ENCODE results near the gene REPS2.
"Not testable (repeated sequence)": the region's sequence is repeated elsewhere in the genome, so short reads cannot be mapped to it uniquely, and the experiment has no call there.

REPS2 gene

DNA sequence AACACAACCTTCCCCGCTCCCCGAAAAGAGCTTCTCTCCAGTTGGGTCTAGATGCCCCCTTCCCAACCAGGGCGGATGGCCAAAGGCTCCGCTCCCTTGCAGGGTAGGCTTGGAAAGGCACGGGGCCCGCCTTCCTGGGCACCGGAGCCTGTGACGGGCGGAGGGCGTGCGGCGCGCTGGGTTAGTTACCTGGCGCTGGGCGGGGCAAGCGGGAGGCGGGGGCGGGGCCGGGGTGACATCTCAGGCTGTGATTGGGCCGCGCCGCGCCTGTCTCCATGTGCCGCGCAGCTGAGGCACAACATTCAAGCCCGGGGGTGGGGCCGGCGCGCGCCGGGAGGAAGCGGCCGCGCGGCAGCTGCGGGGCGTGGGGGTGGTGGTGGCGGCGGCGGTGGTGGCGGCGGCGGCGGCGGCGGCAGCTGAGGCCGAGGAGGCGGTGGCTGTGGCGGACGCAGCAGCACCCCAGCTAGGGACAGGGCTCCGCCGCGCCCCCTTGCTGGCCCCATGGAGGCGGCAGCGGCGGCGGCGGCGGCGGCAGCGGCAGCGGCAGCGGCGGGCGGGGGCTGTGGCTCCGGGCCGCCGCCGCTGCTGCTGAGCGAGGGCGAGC lies at the start of gene REPS2:
Gene REPS2 (plus strand): TSS at position 298 of the 604 bp plus-strand sequence. CDS start 204 bp downstream, at position 502.
- DNase-seq, result peak; percentile 82 to 87

DNA sequence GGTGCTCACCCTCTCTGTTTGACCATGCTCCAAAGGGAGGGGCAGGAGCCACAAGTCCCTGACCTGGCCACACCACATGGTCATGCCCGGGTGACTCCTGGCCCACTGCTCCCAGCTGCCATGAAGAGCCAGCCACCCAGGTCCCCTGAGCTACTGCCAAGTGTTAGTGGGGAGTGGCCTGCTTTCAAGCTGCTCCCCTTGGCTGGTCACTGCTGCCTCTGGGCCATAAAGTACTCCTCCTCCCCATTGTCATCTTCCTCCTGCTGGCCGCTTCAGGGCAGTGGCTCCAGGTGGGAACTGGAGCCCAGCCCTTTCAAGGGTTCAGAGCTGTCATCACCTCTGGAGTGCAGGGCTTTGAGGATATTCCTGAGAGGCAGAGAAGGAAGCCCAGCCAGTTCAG lies 49.0 kb upstream of the REPS2 start:
- no peak for DNase-seq

- DNase-seq, result no peak
Observed at GRCh38 chrX:16903274-16904022, 43.0 kb upstream of the REPS2 start.

DNA sequence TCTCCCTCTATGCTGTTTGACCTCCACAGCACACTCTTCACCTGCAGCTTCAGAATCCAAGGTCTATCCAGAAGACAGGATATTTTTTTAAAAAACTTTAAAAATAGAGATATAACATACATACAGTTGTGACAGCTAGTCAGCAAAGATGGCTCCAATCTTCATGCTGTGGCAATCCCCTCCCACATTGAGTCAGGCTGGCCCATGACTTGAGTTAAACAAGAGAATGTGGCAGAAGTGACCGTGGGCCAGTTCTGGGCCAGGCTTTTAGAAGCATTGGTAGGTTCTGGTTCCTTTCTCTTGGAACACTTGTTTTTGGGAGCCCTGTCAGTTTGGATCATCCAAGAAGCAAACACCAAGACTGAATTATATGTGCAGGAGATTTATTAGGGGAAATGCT lies 36.1 kb upstream of the REPS2 start:
- DNase-seq, result no peak

- DNase-seq, result no peak
Observed at GRCh38 chrX:16914058-16914457, 32.4 kb upstream of the REPS2 start.

GRCh38 chrX:16916561-16916960 lies 29.9 kb upstream of the REPS2 start:
- no peak for DNase-seq

DNA sequence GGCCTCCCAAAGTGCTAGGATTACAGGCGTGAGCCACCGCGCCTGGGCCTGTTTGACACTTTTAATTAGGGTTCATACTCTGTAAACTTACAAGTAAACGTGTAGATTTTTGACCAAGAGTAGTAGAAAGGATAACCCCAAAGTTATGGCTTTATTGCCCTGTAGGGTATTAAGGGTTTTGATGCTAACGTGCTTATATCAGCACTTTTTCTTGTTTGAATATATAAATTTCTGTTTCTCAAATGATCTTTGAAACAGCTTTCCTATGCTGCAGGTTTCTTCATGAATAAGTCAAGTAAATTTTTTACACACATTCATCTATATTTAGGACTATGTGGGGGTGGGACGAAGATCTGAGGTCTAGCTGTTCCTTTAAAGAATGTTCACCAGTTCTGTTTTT lies 29.3 kb upstream of the REPS2 start:
- DNase-seq, result no peak

- DNase-seq, result no peak
Observed at GRCh38 chrX:16918979-16919378, 27.5 kb upstream of the REPS2 start.

- DNase-seq, result no peak
Observed at GRCh38 chrX:16920075-16920474, 26.4 kb upstream of the REPS2 start.

GRCh38 chrX:16923157-16923556 lies 23.3 kb upstream of the REPS2 start:
- no peak for DNase-seq

DNA sequence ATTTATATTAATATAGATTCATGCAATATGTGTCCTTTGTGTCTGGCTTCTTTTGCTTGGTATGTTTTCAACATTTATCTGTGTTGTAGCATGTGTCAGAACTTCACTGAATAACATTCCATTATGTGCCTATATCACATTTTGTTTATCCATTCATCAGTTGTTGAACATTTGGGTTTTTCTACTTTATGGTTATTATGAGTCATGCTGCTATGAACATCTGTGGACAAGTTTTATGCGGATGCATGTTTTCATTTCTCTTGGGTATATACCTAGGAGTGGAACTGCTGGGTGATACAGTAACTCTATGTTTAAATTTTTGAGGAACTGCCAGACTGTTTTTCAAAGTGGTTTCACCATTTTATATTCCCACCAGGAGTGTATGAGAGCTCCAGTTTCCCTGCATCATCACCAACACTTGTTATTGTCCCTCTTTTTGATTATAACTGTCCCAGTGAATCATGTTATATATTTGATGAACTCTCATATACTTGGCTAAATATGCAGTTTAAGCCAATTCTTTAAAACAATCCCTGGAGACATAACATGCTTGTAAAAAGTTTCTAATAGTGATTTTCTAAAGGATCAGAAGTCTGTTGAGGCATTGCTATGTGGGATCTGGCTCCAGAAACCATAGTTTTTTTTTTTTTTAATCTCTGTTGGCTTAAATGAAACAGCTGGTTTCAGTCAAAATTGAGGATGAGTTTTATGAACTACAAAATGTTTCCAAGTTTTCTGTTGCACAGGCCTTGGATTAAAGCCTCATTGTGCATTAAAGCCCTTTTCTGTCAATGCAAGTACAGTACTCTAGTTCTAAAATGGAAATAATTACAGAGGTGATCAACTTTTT lies 21.6 kb upstream of the REPS2 start:
- no peak for DNase-seq

DNA sequence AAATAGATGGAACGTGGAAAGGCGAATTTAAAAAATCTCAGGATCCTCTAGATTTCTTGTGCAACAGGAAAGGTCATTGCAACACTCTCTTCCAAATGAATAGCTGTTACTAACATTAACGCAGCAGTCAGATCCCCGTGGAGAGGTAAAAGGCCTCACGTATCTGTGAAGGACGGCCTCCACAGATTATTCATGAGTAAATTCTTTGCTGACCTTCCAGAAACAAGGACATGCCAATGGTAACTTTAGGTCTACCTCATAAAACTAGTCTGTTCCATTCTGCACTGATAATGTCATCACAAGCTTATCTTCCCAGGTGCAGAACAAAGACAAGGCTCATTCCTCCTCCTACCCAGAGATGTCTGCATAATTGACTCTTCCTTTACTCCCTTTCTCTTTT lies 16.1 kb upstream of the REPS2 start:
- no peak for DNase-seq

GRCh38 chrX:16931371-16931770 lies 15.1 kb upstream of the REPS2 start:
- DNase-seq, result no peak

DNA sequence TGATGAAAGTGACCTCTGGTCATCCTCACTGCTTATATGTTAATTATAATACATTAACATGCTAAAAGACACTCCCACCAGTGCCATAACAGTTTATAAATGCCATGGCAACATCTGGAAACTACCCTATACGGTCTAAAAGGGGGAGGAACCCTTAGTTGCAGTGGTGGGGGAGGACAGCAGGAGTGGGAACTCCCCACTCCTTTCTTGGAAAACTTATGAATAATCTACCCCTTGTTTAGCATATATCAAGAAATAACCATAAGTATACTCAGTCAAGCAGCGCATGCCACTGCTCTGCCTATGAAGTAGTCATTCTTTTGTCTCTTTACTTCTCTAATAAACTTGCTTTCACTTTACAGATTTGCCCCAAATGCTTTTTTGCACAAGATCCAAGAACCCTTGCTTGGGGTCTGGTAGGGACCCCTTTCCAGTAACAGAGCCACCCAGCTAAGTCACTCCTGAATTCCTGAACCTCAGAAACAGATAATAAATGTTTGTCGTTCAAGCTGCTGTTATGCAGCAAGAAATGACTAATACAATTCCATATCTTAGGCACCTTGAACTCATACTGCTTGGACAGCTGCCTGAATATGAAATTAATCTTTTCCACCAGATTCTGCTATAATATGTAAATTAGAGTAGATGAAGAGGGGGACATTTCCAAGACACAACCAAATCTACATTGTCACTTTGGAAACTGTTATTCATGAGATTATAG lies 14.4 kb upstream of the REPS2 start:
- DNase-seq, result no peak

DNA sequence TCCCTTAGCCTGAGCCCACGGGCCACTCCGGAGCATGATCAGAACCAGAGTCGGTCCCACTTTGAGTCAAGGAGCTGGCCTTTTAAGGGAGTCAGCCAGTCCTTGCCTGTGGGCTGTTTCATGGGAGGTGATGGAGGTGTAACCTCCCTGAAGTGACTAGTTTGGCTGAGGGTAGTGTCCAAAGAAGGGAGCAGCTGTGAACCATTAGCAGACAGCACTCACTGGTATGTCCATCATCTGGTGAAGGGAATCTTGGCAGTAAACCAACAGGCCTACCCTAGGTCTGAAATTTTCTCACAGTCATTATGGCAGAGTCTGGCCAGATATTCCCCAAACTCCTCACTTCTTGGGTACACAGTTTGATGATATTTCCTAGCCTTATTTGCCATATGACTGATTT lies 12.3 kb upstream of the REPS2 start:
- DNase-seq, result no peak

- DNase-seq, result no peak
Observed at GRCh38 chrX:16946971-16947562, 609 bp downstream of the REPS2 start.

- DNase-seq, result no peak
Observed at GRCh38 chrX:16950423-16950822, 4.0 kb downstream of the REPS2 start.

GRCh38 chrX:16953606-16954211 lies 7.3 kb downstream of the REPS2 start:
- DNase-seq, result no peak

- DNase-seq, result no peak
Observed at GRCh38 chrX:16957751-16958150, 11.3 kb downstream of the REPS2 start.

DNA sequence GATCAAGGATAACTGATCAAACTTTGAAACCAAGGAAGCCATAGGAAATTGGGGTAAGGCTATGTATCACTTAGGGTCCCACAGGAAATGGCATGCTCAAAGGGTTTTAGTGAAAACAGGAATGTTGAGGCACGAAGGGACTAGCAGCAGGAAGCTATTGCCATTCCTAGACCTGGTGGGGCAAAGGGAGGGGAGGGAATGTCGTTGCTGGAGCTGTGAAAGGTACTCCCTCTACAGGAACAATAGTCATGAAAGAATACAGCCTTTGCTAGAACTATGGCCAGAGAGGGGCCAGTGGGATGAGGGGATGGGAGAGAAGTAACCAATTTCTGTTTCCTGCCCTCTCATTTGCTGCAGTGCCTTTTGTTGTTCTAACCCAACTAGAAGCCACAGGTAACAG lies 11.9 kb downstream of the REPS2 start:
- no peak for DNase-seq

DNA sequence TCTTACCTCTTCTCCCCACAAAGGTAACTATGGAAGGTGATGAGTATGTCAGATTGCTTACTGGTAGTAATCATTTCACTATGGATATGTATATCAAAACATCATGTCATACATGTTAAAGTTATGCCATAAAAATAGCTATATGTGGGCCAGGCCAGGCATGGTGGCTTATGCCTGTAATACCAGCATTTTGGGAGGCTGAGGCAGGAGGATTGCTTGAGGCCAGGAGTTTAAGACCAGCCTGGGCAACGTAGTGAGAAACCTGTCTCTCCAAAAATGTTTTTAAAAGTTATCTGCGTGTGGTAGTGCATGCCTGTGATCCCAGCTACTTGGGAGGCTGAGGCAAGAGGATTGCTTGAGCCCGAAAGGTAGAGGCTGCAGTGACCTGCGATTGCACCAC lies 16.2 kb downstream of the REPS2 start:
- not testable (repeated sequence) for DNase-seq

- DNase-seq, result no peak
Observed at GRCh38 chrX:16963216-16963615, 16.8 kb downstream of the REPS2 start.
